Esophagus muscularis mucosa (tissue), 4 donors: ENCODE measurements around the gene CARMIL1. TPM values are rescaled to one million over a fixed set of nuclear protein-coding genes. Genes with fewer than 3 reads are reported as not detected.

ENCODE experiments used
- DNase-seq: peaks from one replicate; pipeline ENCODE4 v3.0.0-alpha.2; 2017; ENCODE audit errors: extremely low spot score
- H3K27ac ChIP-seq, 4 donors: fragments of 200-600 bp; sonication (generic); replicated peaks in 1 of 4; 1 replicate in 3 of 4; 2 replicates in 1 of 4; pipeline ENCODE4 v1.5.1; 2016 to 2019; ENCODE audit warnings: mild to moderate bottlenecking in 1 of 4
- H3K27me3 ChIP-seq, 4 donors: fragments of 200-600 bp; sonication (generic); one replicate each; pipeline versions ENCODE4 v1.5.1 to v1.6.0; 2016 to 2019
- H3K36me3 ChIP-seq, 4 donors: fragments of 200-600 bp; sonication (generic); one replicate each; pipeline ENCODE4 v1.5.1; 2016 to 2019
- H3K4me1 ChIP-seq, 4 donors: fragments of 200-600 bp; sonication (generic); one replicate each; pipeline ENCODE4 v1.5.1; 2016 to 2019
- H3K4me3 ChIP-seq, 4 donors: fragments of 200-600 bp; sonication (generic); 1 replicate in 2 of 4; 2 replicates in 2 of 4; pipeline ENCODE4 v1.5.1; 2016 to 2019; ENCODE audit warnings: mild to moderate bottlenecking in 4 of 4, moderate library complexity in 1 of 4
- H3K9me3 ChIP-seq, 4 donors: fragments of 200-600 bp; sonication (generic); 1 replicate in 3 of 4; 2 replicates in 1 of 4; pipeline ENCODE4 v1.5.1; 2016 to 2019
- EP300 ChIP-seq: sonication (generic); formaldehyde crosslinking; IDR thresholded peaks from one replicate; pipeline ENCODE4 v1.6.1; 2017; ENCODE audit warnings: antibody characterized with exemption
- POLR2A ChIP-seq: fragments of 450-650 bp; IDR thresholded peaks from one replicate; pipeline ENCODE4 v1.6.1; 2017; ENCODE audit warnings: antibody characterized with exemption, moderate library complexity, mild to moderate bottlenecking, low read depth
- POLR2AphosphoS5 ChIP-seq, 2 donors: sonication (generic); formaldehyde crosslinking; IDR thresholded peaks; one replicate each; pipeline ENCODE4 v1.6.1; 2017; ENCODE audit warnings: antibody characterized with exemption in 2 of 2
- WGBS: methylation state at CpG from one replicate; pipeline ENCODE4 v1.1.5; 2018; 5-methylcytosine and 5-hydroxymethylcytosine counted together
- intact Hi-C: fragments of 100-400 bp; cut with DNase I; formaldehyde crosslinking; loops from one replicate; pipeline ENCODE4 v1.15.1; 2023
- total RNA-seq, 4 donors: library from RNA; depleted of rRNA; stranded (reverse); fragments of >200 nt; gene quantifications; one replicate each; pipeline versions ENCODE4 v1.1.0 to v1.2.1, GENCODE V29; 2016
- TF ChIP-seq, protein P1 (sequence below), 3 experiments: fragments of 200-600 bp in 2 of 3; fragments of 450-650 bp in 1 of 3; sonication (generic) in 2 of 3; IDR thresholded peaks; one replicate each; pipeline ENCODE4 v1.5.1; 2017 to 2019; ENCODE audit warnings: antibody characterized with exemption in 3 of 3, mild to moderate bottlenecking in 2 of 3, moderate library complexity in 1 of 3

The CARMIL1 gene
- 10 to 100 TPM in 3 of 4 donors, 1 to 10 TPM in 1; 10.0 to 12.1 (median 11.1) TPM for total RNA-seq

DNA sequence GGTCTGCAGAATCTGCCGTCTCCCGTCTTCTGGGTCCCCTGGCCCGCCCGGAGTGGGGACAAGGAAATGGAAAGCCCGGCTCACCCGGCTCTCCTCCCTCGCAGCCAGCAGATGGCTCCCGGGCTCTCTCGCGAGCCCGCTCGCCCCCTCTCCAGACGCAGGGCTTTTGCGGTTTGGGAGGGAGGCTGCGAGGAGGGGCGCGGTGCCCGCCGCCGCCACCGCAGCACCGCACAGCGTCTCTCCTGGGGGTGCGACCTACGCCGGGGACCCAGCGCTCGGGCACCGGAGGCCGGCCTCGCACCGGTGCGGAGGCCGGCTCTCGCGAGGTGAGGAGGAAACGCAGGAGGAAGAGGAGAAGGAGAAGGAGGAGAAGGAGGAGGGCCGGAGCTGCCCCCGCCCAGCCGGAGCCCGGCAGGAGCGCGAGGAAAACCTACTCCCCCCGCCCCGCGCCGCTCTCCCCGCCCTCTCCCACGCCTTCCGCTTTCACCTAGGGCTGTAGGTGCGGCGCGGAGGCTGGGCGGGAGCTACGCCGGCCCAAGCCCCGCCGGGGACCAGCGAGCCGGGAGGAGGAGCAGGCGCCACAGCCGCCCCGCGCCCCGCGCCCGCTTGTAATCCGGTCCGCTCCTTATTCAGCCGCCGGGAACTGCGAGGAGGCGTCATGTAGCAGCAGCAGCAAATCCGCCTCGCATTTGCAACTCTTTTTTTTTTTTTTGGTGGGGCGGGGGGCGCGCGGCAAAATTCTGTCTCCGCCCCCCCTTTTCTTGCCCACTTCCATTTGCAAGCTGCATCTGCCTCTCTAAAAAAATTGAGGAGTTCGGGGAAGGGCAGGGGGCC is at the start of gene CARMIL1:
TSS of gene CARMIL1 (plus strand) at position 461 of the 834 bp plus-strand sequence. CDS start 422 bp downstream, outside the sequence.
- Histone ChIP-seq H3K27ac (peak within 1 kb of the TSS; percentile 59 to 72 (median 66)), H3K9me3 (no peaks in the 10 kb centered on the region), H3K4me3 (peak within 1 kb of the TSS; percentile 62 to 84 (median 70)), H3K27me3 (peaks cover 0 to 23% (median 0%) of the 10 kb centered on the region in 4 donors), H3K4me1 (peaks cover 9 to 32% (median 26%) of the 10 kb centered on the region in 4 donors), H3K36me3 (no peaks in the 10 kb centered on the region)
- intact Hi-C loops = loop anchor here (5.0 kb wide), 1 partner anchor 208 kb away; no protein-coding TSS in a partner anchor
- no peak for DNase-seq
- TF ChIP-seq, protein P1, sequence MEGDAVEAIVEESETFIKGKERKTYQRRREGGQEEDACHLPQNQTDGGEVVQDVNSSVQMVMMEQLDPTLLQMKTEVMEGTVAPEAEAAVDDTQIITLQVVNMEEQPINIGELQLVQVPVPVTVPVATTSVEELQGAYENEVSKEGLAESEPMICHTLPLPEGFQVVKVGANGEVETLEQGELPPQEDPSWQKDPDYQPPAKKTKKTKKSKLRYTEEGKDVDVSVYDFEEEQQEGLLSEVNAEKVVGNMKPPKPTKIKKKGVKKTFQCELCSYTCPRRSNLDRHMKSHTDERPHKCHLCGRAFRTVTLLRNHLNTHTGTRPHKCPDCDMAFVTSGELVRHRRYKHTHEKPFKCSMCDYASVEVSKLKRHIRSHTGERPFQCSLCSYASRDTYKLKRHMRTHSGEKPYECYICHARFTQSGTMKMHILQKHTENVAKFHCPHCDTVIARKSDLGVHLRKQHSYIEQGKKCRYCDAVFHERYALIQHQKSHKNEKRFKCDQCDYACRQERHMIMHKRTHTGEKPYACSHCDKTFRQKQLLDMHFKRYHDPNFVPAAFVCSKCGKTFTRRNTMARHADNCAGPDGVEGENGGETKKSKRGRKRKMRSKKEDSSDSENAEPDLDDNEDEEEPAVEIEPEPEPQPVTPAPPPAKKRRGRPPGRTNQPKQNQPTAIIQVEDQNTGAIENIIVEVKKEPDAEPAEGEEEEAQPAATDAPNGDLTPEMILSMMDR (IDR thresholded peaks at IDR 0.05) = peak; percentile 53 to 73 (median 55)
- TF ChIP-seq POLR2AphosphoS5 (IDR thresholded peaks at IDR 0.05) (peak; percentile 12 to 28), EP300 (no peak), POLR2A (no peak)
- 1% methylated on average over 40 of the region's 81 CpGs for WGBS

DNA sequence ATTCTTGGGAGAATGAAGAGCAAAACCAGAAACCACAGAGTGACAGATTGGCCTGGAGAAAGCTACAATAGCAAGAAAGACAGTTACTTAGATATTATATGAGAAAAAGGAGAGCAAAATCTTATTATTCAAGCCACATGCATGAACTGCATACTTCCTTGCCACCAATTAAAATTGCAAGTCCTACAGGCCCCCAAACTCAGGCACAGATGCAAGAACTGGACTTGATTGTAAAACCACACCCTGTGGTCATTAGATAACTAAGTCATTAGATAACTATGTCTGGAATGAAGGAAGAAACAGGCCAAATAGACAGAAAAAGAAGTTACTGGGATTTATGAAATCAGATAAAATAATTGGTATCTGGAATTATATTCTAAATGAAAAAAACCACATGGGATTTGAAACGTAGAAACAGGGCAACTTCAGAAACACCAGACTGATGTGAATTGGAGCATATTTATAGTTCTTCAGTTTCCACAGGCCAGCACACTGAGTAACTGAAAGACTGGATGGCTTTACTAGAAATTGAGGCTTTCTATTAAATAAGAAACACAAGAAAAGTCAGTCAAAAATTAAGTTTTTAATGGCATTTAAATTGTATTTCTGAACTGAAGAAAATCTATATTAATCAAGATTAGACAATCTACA is 49.4 kb upstream of the CARMIL1 start:
- H3K36me3 ChIP-seq = no peaks in the 10 kb centered on the region
- no peak overlapping the region for H3K4me3 ChIP-seq
- no peak for TF ChIP-seq POLR2A
- TF ChIP-seq, protein P1 (IDR thresholded peaks at IDR 0.05) = no peak
- TF ChIP-seq POLR2AphosphoS5 (IDR thresholded peaks at IDR 0.05) = no peak
- TF ChIP-seq EP300 = no peak
- intact Hi-C loops = no loop called here
- H3K4me1 ChIP-seq = no peaks in the 10 kb centered on the region
- no peaks in the 10 kb centered on the region for H3K27me3 ChIP-seq
- no peak for DNase-seq
- H3K27ac ChIP-seq = no peak overlapping the region
- no peaks in the 10 kb centered on the region for H3K9me3 ChIP-seq
- 55% methylated on average over 1 of the region's 1 CpG for WGBS

DNA sequence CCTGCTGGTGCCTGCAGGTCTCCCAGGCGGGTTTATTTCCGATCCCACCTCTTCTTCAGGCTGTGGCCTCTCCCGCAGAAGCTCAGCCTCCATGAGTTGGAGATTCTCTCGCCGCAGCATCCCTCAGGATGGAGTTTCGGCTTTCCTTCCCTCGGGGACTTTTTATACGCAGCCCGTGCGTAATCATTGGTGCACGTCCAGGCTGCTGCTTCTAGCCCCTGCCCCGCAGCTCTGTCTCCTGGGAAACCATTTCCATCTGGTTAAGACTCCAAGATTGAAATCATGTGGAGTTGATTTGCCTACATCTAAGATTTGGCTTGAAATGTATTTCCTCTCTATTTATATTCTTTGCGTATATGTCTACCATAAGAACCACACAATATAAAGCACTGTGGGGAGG is 46.7 kb upstream of the CARMIL1 start:
- intact Hi-C loops = no loop called here
- Histone ChIP-seq H3K27ac (no peak overlapping the region), H3K36me3 (no peaks in the 10 kb centered on the region), H3K27me3 (no peaks in the 10 kb centered on the region), H3K4me1 (no peaks in the 10 kb centered on the region), H3K9me3 (no peaks in the 10 kb centered on the region), H3K4me3 (no peak overlapping the region)
- no peak for DNase-seq
- WGBS = 67% methylated on average over 13 of the region's 13 CpGs
- TF ChIP-seq POLR2A (no peak), POLR2AphosphoS5 (IDR thresholded peaks at IDR 0.05) (no peak), EP300 (no peak)
- TF ChIP-seq, protein P1 (IDR thresholded peaks at IDR 0.05) = no peak

DNA sequence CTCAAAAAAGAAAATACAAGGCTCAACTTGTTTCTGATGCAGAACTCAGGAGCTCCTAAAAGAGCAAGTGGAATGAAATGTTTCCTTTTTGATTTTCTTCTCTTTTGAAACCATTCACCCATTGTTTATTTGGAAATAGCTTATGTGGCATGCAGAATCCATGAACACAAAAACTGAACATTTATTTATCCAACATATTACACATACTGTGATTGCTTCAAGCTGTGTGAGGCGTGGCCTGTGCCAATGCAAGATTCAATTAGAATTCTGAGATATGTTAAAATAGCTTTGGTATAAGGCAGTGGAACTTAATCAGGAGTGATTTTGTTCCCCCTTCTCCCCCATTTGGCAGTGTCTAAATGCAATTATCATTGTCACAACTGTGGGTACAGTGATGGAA is 45.9 kb upstream of the CARMIL1 start:
- no peaks in the 10 kb centered on the region for H3K36me3 ChIP-seq
- no peaks in the 10 kb centered on the region for H3K4me1 ChIP-seq
- H3K27me3 ChIP-seq = no peaks in the 10 kb centered on the region
- no peak overlapping the region for H3K27ac ChIP-seq
- intact Hi-C loops = no loop called here
- no peak overlapping the region for H3K4me3 ChIP-seq
- H3K9me3 ChIP-seq = no peaks in the 10 kb centered on the region
- DNase-seq = no peak
- 93% methylated on average over 1 of the region's 1 CpG for WGBS
- TF ChIP-seq, protein P1 (IDR thresholded peaks at IDR 0.05) = no peak
- no peak for TF ChIP-seq POLR2AphosphoS5 (IDR thresholded peaks at IDR 0.05)
- TF ChIP-seq POLR2A = no peak
- TF ChIP-seq EP300 = no peak
